ENCODE results near the gene TMPRSS13. TPM values are rescaled to one million over a fixed set of nuclear protein-coding genes. Genes with fewer than 3 reads are reported as not detected.
A peak's percentile ranks its signal among the peaks of the same experiment; 100 is the strongest.

TMPRSS13 gene
- total and polyA plus RNA-seq, 9 of the 15 experiments (the other 6 are each of a cell fraction or from before 2014, with no cell fraction given), result 0.11 to 0.29 (median 0.15) TPM

DNA sequence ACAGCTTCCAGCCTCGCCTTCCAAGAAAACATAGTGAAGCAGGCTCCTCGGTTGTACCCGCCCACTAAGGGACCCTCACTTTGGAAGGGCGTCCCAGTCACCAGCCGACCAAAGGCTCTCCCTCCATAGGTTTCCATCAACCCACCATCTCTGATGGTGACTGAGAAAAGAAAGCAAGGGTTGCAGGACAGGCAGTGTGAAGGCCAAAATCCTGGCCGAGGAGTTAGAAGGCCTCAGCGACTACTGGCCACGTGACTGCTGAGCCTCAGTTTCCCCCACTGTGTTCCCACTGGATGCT lies 55.4 kb downstream of the TMPRSS13 start:
- Histone ChIP-seq H3K27me3 (ENCODE audit: control insufficient read depth in 2 of 2, insufficient read depth in 2 of 2, low read length in 2 of 2) (peaks cover 66 to 97% of the 10 kb centered on the region in 2 experiments), H3K27ac (ENCODE audit: extremely low read depth, low read depth, low read length) (no peak overlapping the region), H4K20me1 (replicated peaks; ENCODE audit: control insufficient read depth, insufficient read depth, low read length) (peaks cover 13% of the 10 kb centered on the region), H3K4me3 (no peak overlapping the region), H3K36me3 (ENCODE audit: control insufficient read depth, insufficient read depth, low read length) (no peaks in the 10 kb centered on the region), H3K79me2 (ENCODE audit: control insufficient read depth, insufficient read depth, low read length) (no peaks in the 10 kb centered on the region), H2AFZ (ENCODE audit: low read depth, low read length) (no peak overlapping the region), H3K4me2 (ENCODE audit: insufficient read depth, low read length) (no peak overlapping the region), H3K4me1 (replicated peaks in 1 of 2; ENCODE audit: control insufficient read depth in 2 of 2, insufficient read depth in 2 of 2, low read length in 2 of 2) (peaks cover 0 to 11% of the 10 kb centered on the region in 2 experiments; a peak in 2 of 5 replicates), H3K9ac (ENCODE audit: insufficient read depth in 1 of 2, low read depth in 2 of 2, low read length in 2 of 2) (no peak overlapping the region), H3K9me3 (replicated peaks; ENCODE audit: control insufficient read depth, insufficient read depth, low read depth, low read length) (no peaks in the 10 kb centered on the region), H3K9me1 (ENCODE audit: control insufficient read depth, insufficient read depth, low read length) (no peaks in the 10 kb centered on the region)
- TF ChIP-seq KLF13 (tag; IDR thresholded peaks at IDR 0.05; ENCODE audit: borderline replicate concordance, low read depth), result no peak
- TF ChIP-seq, protein P1, sequence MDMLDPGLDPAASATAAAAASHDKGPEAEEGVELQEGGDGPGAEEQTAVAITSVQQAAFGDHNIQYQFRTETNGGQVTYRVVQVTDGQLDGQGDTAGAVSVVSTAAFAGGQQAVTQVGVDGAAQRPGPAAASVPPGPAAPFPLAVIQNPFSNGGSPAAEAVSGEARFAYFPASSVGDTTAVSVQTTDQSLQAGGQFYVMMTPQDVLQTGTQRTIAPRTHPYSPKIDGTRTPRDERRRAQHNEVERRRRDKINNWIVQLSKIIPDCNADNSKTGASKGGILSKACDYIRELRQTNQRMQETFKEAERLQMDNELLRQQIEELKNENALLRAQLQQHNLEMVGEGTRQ (CRISPR knock-in tag; IDR thresholded peaks at IDR 0.05), result 0 out of 2 replicates have a peak, but pooled peaks have one; percentile 14
- 2% methylated on average over 8 of the region's 8 CpGs for WGBS (ENCODE audit: insufficient coverage, low coverage, missing lambda C conversion rate)
- FAIRE-seq (no peak), DNase-seq (ENCODE audit: extremely low read depth in 1 of 4, low spot score in 3 of 4) (no peak), ATAC-seq (no peak)
- POLR2A ChIA-PET, result no interaction called here
- CTCF ChIA-PET (ENCODE audit: low intra/inter-chr PET ratio), result no interaction called here
- intact Hi-C loops (cut with micrococcal nuclease) (no loop called here), in situ Hi-C loops (cut with MboI) (no loop called here)
- BruUV-seq (replicated peaks), result no TSS peak

DNA sequence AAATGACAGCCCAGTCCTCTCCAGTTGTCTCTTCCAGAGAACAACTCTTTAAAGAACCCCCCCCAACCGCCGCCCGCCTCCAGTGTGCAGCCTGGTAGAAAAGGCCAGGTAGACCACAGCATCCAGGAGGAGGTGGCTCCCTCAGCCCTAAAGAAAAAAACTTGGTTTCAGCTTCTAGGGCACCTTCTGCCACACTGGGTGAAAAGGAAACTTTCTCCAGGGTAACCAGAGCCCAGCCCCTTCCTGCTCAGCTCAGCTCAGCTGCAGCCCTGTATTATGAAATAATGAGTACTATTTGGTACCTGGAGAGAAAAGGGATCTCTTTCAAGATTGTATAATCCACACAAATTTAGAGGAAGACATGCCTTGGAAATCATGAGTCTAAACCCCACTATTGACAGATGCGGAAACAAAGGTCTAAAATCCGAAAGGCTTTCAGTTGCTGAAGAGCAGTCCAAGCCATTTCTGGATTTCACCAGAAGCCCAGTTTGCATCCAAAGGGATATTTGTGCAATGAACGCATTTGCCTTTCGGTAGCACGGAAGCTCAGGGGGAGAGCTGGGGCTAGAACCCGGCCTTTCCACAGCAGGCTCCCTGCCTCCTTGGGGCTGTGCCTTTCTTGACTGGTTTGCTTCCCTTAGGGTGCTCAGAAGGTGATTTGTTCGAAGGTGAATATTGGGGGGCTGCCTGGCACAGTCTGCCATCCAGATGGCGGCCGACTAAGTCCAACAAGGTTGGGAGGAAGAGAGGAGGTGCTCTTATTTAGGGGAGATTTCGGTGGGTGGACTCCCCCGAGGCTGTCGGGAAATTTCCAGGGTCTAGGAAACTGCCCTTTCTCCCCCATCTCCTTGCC lies 56.0 kb downstream of the TMPRSS13 start:
- POLR2A ChIA-PET, result interaction anchor here (1.2 kb wide), 1 partner anchor 9 kb away, joined by 4 read pairs; no protein-coding TSS in a partner anchor
- Histone ChIP-seq H2AFZ (ENCODE audit: low read depth, low read length) (no peak overlapping the region), H4K20me1 (replicated peaks; ENCODE audit: control insufficient read depth, insufficient read depth, low read length) (peaks cover 13% of the 10 kb centered on the region), H3K9me1 (ENCODE audit: control insufficient read depth, insufficient read depth, low read length) (no peaks in the 10 kb centered on the region), H3K27ac (ENCODE audit: extremely low read depth, low read depth, low read length) (no peak overlapping the region), H3K9ac (ENCODE audit: insufficient read depth in 1 of 2, low read depth in 2 of 2, low read length in 2 of 2) (no peak overlapping the region), H3K27me3 (ENCODE audit: control insufficient read depth in 2 of 2, insufficient read depth in 2 of 2, low read length in 2 of 2) (peaks cover 63 to 97% of the 10 kb centered on the region in 2 experiments), H3K9me3 (replicated peaks; ENCODE audit: control insufficient read depth, insufficient read depth, low read depth, low read length) (no peaks in the 10 kb centered on the region), H3K79me2 (ENCODE audit: control insufficient read depth, insufficient read depth, low read length) (no peaks in the 10 kb centered on the region), H3K4me3 (no peak overlapping the region), H3K4me1 (replicated peaks in 1 of 2; ENCODE audit: control insufficient read depth in 2 of 2, insufficient read depth in 2 of 2, low read length in 2 of 2) (peaks cover 0 to 11% of the 10 kb centered on the region in 2 experiments; a peak in 2 of 5 replicates), H3K36me3 (ENCODE audit: control insufficient read depth, insufficient read depth, low read length) (no peaks in the 10 kb centered on the region), H3K4me2 (ENCODE audit: insufficient read depth, low read length) (no peak overlapping the region)
- WGBS (ENCODE audit: insufficient coverage, low coverage, missing lambda C conversion rate), result 7% methylated on average over 15 of the region's 15 CpGs
- no peak for DNase-seq (ENCODE audit: extremely low read depth in 1 of 4, low spot score in 3 of 4)
- intact Hi-C loops (cut with micrococcal nuclease) (no loop called here), in situ Hi-C loops (cut with MboI) (no loop called here)
- FAIRE-seq, result no peak
- no TSS peak for BruUV-seq (replicated peaks)
- CTCF ChIA-PET (ENCODE audit: low intra/inter-chr PET ratio), result no interaction called here
- no peak for ATAC-seq
- TF ChIP-seq SAFB2 (IDR thresholded peaks at IDR 0.05; ENCODE audit: borderline replicate concordance, low read depth, low read length, severe bottlenecking) (no peak), BCOR (IDR thresholded peaks at IDR 0.05) (no peak), RBM17 (IDR thresholded peaks at IDR 0.05; ENCODE audit: borderline replicate concordance, low read depth, low read length) (no peak), ELF1 (tag; IDR thresholded peaks at IDR 0.05) (no peak), NBN (IDR thresholded peaks at IDR 0.05; ENCODE audit: low read depth) (no peak), ZNF253 (CRISPR knock-in tag; conservative IDR thresholded peaks at IDR 0.05) (no peak)
- TF ChIP-seq, protein P2, sequence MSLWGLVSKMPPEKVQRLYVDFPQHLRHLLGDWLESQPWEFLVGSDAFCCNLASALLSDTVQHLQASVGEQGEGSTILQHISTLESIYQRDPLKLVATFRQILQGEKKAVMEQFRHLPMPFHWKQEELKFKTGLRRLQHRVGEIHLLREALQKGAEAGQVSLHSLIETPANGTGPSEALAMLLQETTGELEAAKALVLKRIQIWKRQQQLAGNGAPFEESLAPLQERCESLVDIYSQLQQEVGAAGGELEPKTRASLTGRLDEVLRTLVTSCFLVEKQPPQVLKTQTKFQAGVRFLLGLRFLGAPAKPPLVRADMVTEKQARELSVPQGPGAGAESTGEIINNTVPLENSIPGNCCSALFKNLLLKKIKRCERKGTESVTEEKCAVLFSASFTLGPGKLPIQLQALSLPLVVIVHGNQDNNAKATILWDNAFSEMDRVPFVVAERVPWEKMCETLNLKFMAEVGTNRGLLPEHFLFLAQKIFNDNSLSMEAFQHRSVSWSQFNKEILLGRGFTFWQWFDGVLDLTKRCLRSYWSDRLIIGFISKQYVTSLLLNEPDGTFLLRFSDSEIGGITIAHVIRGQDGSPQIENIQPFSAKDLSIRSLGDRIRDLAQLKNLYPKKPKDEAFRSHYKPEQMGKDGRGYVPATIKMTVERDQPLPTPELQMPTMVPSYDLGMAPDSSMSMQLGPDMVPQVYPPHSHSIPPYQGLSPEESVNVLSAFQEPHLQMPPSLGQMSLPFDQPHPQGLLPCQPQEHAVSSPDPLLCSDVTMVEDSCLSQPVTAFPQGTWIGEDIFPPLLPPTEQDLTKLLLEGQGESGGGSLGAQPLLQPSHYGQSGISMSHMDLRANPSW (CRISPR knock-in tag; IDR thresholded peaks at IDR 0.05), result no peak
- TF ChIP-seq, protein P3, sequence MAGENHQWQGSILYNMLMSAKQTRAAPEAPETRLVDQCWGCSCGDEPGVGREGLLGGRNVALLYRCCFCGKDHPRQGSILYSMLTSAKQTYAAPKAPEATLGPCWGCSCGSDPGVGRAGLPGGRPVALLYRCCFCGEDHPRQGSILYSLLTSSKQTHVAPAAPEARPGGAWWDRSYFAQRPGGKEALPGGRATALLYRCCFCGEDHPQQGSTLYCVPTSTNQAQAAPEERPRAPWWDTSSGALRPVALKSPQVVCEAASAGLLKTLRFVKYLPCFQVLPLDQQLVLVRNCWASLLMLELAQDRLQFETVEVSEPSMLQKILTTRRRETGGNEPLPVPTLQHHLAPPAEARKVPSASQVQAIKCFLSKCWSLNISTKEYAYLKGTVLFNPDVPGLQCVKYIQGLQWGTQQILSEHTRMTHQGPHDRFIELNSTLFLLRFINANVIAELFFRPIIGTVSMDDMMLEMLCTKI (IDR thresholded peaks at IDR 0.05; ENCODE audit: partially characterized antibody), result no peak

Measured in K562 (cell line).